ENCODE data around the gene ARMC8.
A peak's percentile ranks its signal among the peaks of the same experiment; 100 is the strongest.

The ARMC8 gene

GRCh38 chr3:138314751-138315150 is 127.7 kb downstream of the ARMC8 start:
- DNase-seq = no peak

- DNase-seq = no peak
Measured at GRCh38 chr3:138317687-138318086, 130.6 kb downstream of the ARMC8 start.

GRCh38 chr3:138323971-138324370 is 136.9 kb downstream of the ARMC8 start:
- DNase-seq = no peak

- DNase-seq = no peak
Measured at GRCh38 chr3:138325990-138326389, 138.9 kb downstream of the ARMC8 start.

- DNase-seq = no peak
Measured at GRCh38 chr3:138326866-138327595, 139.9 kb downstream of the ARMC8 start.

GRCh38 chr3:138327831-138328230 is 140.7 kb downstream of the ARMC8 start:
- DNase-seq = no peak

- DNase-seq = no peak
Measured at GRCh38 chr3:138328341-138328740, 141.2 kb downstream of the ARMC8 start.

- peak; percentile 86 for DNase-seq
Measured at GRCh38 chr3:138329127-138329983, 142.3 kb downstream of the ARMC8 start, which contains the start of gene NME9. Gene NME9 (minus strand): TSS chr3:138329851. CDS start chr3:138329335, 516 bp downstream.

- DNase-seq = no peak
Measured at GRCh38 chr3:138329984-138330293, 142.8 kb downstream of the ARMC8 start.

- no peak for DNase-seq
Measured at GRCh38 chr3:138331143-138331894, 144.2 kb downstream of the ARMC8 start.

- DNase-seq = no peak
Measured at GRCh38 chr3:138332472-138333073, 145.5 kb downstream of the ARMC8 start.

GRCh38 chr3:138334608-138335007 is 147.5 kb downstream of the ARMC8 start:
- DNase-seq = no peak

GRCh38 chr3:138336454-138336999 is 149.4 kb downstream of the ARMC8 start:
- DNase-seq = no peak

- DNase-seq = no peak
Measured at GRCh38 chr3:138338244-138338643, 151.1 kb downstream of the ARMC8 start.

- no peak for DNase-seq
Measured at GRCh38 chr3:138338811-138339210, 151.7 kb downstream of the ARMC8 start.

GRCh38 chr3:138340511-138340910 is 153.4 kb downstream of the ARMC8 start:
- DNase-seq = no peak

GRCh38 chr3:138344754-138345153 is 157.7 kb downstream of the ARMC8 start:
- no peak for DNase-seq
